HG02798 (cell line): Measurements from ENCODE around the gene CDC26.
"Not testable (repeated sequence)": the region's sequence is repeated elsewhere in the genome, so short reads cannot be mapped to it uniquely, and the experiment has no call there.

ENCODE experiments used
- ATAC-seq: cut with Tn5 transposase; IDR thresholded peaks from one replicate; pipeline ENCODE4 v1.9.1; 2021; ENCODE audit warnings: mild to moderate bottlenecking; ENCODE audit not compliant: unreplicated experiment, poor library complexity

CDC26 gene

DNA sequence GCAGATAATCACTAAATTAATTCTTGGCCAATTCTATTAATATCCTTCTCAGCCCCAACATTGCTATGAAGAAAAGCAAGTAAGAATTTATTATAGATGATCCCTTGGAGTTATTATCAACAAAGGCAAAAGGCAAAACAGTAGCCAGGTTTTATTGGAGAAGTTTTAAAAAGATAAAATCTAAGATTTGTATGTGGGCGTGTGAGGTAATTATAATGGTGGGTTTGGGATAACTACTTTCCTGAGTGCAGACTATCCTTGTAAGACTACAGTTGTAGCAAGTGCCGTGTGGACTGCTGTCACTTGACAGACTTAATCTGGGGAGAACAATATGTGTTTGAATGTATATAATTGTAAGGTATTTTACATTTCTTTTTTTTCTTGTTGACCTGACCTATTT is 30.8 kb downstream of the CDC26 start:
- ATAC-seq = no peak

DNA sequence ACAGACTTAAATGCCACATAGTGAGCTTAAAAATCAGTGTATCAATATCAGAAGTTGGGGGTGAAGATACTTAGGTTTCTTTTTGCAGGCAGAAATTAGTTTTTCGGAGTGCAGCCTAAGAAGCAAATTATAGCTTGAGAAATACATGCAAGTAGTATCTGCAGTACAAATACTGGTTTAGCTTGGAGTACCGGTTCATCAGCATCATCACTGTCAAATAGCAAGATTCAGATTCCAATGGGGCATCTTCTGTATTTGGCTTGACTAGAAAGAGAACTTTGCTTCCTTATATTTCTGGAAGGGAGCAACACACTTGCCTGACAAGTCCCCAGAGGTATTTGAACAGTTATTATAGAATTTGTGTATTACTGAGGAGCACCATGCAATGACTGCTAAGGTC is 34.2 kb downstream of the CDC26 start:
- ATAC-seq = no peak

DNA sequence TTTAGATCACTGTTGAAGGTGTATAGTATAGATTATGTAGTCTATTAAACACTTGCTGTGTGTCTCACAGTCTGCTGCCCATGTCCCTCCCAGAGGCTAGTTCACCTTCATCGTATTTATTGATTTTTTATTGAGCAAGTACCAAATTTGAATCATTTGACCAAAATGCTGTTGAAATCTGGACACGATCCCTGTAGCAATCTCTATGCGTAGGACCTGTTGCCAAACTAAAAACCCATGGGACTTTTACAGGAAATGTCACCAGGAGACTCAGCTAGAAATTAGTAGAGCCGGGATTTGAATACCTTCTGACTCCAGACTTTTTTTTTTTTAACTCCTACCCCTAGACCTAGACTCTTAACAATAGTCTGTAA is 36.5 kb downstream of the CDC26 start:
- ATAC-seq = no peak

DNA sequence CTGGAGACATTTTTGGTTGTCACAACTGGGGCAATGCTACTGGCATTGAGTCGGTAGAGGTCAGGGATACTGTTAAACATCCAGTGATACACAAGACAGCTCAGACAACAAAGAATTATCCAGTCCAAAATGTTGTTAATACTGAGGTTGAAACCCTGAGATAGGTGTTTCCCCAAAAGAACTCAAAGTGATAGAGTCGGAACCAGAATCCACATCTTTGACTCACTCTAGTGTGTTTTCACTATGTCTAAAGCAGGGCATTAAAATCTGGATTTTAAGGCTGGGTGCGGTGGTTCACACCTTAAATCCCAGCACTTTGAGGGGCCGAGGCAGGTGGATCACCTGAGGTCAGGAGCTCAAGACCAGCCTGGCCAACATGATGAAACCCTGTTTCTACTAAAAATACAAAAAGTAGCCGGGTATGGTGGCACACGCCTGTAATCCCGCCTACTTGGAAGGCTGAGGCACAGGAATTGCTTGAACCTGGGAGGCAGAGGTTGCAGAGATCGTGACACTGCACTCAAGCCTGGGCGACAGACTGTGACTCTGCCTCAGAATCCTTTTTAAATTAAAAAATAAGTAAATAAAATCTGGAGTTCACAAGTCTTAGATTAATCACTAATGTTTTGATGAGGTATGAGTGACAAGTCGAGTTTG is 37.0 kb downstream of the CDC26 start:
- ATAC-seq = no peak

DNA sequence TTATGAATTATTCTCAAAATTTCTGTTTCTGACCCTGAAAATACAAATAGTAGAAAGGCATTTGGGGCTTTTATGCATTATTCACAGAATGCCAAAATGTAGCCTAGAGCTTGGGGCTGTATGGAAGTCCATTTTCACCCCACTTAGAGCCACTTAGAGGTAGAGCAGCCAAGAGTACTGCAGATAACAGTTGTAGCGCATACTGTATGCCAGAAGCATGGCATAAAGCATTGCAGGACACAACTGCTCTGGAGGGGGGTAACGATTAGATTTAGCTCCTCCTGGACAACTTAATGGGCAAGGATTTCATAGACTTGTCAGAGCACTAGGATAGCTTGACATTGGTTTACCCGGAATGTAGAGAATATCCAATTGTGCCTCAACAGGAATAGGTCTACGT is 38.3 kb downstream of the CDC26 start:
- no peak for ATAC-seq

DNA sequence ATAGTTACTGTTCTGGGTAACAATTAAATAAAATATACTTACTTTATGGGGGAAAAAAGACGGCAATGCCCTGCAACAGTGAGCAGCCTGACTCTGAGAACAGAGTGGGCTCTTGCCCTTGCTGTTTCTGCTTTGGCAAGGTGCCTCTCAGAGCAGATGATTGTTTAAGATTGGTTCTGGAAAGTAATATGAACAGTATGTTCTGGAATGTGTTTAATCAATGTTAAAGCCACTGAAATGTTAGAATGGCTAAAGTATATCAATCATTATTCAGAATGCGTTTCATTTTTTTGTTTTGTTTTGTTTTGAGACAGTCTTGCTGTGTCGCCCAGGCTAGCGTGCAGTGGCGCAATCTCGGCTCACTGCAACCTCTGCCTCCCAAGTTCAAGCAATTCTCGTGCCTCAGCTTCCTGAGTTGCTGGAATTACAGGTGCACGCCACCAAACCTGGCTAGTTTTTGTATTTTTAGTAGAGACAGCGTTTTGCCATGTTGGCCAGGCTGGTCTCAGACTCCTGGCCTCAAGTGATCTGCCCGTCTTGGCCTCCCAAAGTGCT is 39.6 kb downstream of the CDC26 start:
- not testable (repeated sequence) for ATAC-seq

DNA sequence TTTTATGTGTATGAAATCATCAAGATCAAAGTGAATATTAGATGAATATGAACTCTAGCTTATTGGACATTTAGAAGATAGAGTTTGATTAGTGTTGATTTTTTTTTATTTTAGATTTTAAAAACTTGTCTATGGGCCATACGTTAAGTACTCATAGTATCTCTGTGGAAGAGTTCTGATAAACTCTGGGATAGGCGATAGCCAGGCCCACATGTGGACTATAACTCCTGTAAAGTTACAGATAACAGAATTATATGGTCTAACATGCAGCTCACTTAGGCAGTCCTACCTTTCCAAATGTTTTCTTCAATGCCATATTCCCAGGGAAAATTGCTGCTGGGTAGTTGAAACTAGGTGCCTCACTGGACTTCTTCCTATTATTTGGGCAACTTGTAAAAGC is 43.7 kb downstream of the CDC26 start:
- ATAC-seq = no peak

DNA sequence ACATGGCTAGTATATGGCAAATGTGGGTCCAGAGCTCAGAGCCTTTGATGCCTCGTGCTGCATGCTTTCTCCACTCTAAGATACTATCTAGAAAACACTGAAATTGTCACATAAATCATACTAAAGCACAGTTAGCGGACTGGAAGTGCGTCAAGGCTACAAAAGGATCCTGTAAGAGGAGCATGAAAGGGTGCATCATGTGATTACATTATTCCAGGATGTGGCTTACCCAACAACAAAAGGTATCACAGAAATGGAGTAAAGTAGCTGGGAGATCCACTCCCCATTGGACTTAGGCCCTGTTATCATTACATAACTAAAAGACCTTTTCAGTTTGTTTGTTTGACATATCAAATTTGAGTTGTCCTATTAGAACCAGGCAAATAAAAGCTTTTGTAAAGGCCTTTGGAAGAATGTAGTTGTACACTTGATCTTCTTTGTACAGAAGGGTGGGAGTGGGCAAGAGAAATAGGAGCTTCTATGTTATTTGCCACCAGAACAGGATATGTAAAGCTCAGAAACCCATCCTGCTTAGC is 47.2 kb downstream of the CDC26 start:
- no peak for ATAC-seq

DNA sequence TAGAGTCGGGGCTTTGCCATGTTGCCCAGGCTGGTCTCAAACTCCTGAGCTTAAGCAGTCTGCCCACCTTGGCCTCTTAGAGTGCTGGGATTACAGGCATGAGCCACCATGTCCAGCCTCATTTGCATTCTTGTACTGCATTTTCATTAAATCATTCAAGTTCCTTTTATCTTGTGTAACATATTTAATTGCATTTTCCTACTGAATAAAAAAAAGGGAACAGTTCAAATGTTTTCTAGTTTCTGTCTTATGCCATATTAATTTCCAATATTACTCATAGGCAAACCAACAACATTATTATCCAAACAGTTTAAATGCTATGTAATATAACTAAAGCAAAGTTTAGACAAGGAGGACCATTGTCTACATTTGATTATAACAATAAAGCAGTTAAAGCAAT is 47.9 kb downstream of the CDC26 start:
- no peak for ATAC-seq

DNA sequence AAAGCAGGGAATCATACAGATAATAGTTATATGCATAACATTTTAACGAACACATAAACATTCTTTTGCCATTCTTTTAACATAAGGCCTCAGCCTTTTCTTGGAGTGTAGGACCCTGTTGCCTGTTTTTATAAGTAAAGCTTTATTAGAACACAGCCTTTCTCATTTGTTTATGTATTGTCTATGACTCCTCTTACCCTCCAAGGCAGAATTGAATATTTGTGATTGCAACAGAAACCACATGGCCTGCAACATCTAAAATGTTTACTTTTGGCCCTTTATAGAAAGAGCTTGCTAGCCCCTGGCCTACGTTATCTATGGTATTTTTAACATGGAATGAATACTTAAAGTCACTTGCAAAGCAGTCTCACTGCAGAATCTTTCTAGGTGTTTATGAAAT is 51.4 kb downstream of the CDC26 start:
- no peak for ATAC-seq

DNA sequence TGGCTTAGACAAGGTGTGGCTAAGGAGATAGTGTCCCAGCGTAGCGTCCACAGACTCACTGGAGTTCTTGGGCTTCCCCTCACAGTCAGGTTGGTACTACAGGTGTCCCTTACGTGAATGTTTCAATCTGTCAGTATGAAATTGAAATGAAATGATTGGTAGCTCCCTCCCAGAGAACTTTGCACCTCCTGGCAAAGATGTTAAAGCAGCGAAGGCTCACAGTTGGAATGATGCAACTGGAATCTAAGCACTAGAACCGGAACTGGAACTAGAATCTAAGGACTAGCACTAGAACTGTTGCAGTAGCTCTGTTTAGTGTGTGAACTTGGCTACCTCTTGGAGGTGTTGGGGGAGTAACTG is 52.9 kb downstream of the CDC26 start:
- ATAC-seq = no peak

DNA sequence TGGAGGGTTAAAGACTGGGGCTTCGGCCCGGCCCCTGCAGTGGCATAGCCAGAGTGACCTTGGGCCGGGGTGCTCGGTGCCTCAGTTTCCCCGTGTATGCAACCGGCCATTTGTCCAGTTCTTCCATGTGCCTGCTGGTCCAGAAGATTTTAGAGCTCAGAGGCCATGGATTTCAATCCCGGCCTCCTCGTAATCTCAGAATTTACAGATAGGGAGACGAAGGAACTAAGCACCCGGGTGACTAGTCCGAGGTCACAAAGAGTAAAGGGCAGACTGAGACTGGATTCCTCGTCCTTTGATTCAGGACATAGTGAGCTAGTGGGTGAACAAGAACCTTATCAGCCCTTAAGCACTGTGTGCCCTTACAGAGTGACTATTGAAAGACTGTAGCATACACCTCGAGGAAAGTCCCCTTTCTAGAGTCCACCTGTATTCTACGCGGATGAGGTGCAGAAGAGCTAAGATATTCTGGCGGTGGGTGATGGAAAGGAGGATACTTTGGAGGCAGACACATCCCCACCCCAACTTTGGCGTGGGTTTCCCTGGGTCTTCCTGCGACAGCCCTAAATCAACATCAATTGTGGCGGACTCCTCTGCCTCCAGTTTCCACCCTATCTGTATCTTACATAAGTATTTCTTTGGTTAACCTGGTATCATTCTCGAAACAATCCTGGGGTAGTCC is 53.4 kb downstream of the CDC26 start:
- no peak for ATAC-seq

DNA sequence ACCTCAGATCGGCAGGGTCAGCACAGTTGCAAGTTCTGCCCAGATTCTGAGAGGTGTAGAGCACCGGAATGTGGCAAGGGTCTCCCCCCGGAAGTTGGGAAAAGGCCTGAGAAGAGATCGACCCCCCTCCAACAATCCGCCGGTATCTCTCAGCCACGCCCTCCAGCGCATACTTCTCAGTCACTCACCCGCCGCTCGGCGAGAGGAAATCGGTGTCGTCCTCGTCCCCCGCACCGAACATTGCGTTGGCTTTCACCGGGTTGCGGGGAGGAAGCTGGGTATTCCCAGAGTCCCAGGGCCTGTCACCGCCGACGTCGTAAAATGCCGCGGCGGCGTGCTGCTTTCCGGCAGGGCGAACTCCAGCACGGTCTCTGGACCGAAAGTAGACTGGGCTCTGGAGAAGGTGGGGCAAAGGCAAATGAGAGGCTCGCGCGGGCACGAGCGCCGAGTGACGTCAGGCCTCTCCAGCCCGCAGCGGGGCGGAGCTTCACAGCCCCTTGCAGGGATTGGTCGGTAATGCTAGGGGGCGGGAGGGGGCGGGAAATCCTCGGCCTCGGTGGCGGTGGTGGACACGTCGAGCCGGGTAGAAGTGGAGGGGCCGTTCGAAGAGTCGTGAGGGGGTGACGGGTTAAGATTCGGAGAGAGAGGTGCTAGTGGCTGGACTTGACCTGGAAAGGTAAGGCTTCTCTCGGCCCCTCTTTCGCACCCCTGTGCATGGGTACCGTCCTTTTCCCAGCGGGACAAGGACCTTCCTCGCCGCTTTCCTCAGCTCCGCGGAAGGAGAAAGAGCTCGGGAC is 54.2 kb downstream of the CDC26 start, which contains the start of the genes FKBP15 and SLC31A1:
TSS of gene FKBP15 (minus strand) at position 275 of the 797 bp plus-strand sequence. CDS start at position 241, 34 bp downstream.
TSS of gene SLC31A1 (plus strand) at position 542 of the 797 bp plus-strand sequence. CDS start 34,605 bp downstream, outside the sequence.
- ATAC-seq = peak; percentile 94

DNA sequence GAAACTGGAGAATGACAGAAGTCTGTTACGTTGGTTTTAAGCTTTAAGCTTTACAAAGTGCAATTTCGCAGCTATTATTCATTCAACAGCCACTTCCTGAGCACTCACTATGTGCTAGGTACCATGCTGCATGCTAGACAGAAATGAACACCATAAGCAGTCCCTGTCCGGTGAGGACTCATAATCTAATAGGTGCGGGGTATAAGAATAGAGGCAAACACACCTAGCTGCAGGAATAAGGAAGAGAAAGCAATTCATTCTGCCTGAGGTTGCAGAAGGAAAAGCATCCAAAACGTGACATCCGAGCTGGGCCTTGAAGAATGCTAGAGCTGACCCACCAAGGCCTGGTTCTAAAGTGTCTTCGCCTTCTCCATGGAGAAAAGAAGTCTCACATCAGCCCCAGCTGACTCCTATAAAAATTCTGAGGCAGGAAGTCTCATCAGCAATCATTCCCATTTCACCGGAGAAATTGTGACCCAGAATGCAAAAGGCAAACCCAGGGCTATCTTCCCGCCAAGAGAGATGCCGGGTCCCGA is 54.8 kb downstream of the CDC26 start:
- ATAC-seq = no peak

DNA sequence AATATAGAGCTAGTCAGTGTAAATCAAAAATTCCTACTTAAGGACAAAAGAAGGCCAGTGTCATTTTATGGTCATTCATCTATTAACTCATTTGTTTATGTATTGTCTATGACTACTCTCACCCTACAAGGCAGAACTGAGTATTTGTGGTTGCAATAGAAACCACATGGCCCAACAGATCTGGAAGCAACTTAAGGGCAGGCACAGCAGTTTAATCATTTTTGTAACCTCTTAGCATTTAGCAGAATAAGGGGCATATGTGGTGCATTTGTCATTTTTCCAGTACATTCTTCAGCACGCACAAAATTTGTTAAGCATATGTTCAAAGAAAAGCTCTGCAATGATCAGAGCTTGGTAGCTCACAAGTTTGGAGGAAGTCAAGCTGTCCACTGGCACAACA is 55.4 kb downstream of the CDC26 start:
- peak; percentile 45 for ATAC-seq

DNA sequence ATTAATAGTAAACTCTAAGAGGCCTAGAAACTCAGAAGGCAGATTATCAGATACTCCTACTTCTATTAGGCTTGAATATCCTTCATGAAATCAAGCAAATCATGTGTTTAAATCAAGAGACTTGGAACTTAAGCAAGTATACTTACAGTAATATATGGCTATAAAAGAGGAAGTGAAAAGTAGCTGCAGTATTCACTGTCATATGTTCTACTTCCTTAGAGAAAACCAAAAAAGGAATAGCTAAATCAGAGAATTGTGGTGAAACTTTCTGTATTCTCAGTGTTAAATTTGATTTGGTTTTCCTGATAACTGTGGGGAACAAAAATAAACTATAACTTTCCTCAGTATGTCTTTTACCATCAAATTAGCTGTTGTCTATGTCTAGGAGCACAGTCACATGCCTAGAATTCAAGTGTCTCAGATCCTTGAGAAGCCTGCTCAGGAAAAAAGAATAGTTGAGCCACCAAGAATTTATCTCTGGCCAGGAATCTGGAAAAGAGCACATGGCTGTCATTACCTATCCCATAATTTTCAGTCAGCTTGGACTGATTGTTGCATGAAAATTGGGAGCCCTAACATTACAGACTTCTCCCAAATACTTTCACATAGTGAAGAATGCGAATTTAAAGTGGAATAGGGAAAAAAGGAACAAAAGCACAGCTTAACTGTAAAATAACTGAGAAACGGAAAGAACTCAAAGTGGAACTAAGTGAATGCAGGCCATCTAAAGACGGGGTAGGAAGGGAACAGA is 56.0 kb downstream of the CDC26 start:
- ATAC-seq = peak; percentile 31
